HCT116 (cell line): ENCODE results near the gene MGAT4A. TPM values are rescaled to one million over a fixed set of nuclear protein-coding genes. Genes with fewer than 3 reads are reported as not detected.

ENCODE experiments used
- ATAC-seq: fragments of 200-7000 bp; cut with Tn5 transposase; 2 replicates; pipeline ENCODE4 v1.9.1; 2020; ENCODE audit warnings: mild to moderate bottlenecking, moderate library complexity
- BruUV-seq: library from RNA; stranded (reverse); fragments of 400-500 nt; replicated peaks from 2 replicates; lab custom pipeline; 2021; lab: Mats Ljungman, UMichigan
- CTCF ChIA-PET: fragments of 300-600 bp; sonication (Branson Sonifier 250); formaldehyde crosslinking; loops from one replicate; lab custom pipeline; 2021; ENCODE audit warnings: antibody characterized with exemption; lab: Charles Lee
- POLR2A ChIA-PET: fragments of 300-600, 350-600 bp; sonication (Branson Sonifier 250); formaldehyde crosslinking; loops from one replicate; lab custom pipeline; 2021; ENCODE audit warnings: antibody characterized with exemption; lab: Charles Lee
- RAD21 ChIA-PET, 2 experiments: fragments of 300-600 bp; sonication (Branson Sonifier 250); formaldehyde crosslinking; loops; one replicate each; lab custom pipeline; 2023; ENCODE audit warnings: low total read pairs in 2 of 2; ENCODE audit not compliant: uncharacterized antibody in 2 of 2, unreplicated experiment in 2 of 2, low non-redundant PET in 1 of 2; lab: Charles Lee
- DNase-seq: peaks from one replicate; pipeline ENCODE4 v3.0.0-alpha.2; 2010; ENCODE audit warnings: low read depth, low spot score
- H2AFZ ChIP-seq: fragments of 200-600 bp; shearing (Covaris generic), sonication (generic); 2 replicates; pipeline ENCODE4 v1.6.1; 2017; ENCODE audit warnings: low read depth, mixed run types, mixed read lengths, antibody characterized with exemption, low read length; ENCODE audit not compliant: poor library complexity, severe bottlenecking
- H3K27ac ChIP-seq: 2 replicates; pipeline ENCODE4 v1.5.1; 2012; ENCODE audit warnings: low read depth, low read length
- H3K27me3 ChIP-seq: fragments of 200-600 bp; sonication (generic); 2 replicates; pipeline ENCODE4 v1.6.1; 2016; ENCODE audit warnings: mixed run types, low read length, mixed read lengths; ENCODE audit not compliant: insufficient read depth
- H3K36me3 ChIP-seq, 2 experiments: fragments of 200-500 bp in 1 of 2; fragments of 200-600 bp in 1 of 2; sonication (Bioruptor generic) in 1 of 2; sonication (generic) in 1 of 2; 2 replicates each; pipeline versions ENCODE4 v1.5.1 to v1.6.1; 2014 to 2016; ENCODE audit warnings: low read length in 2 of 2, inconsistent platforms in 1 of 2, mixed read lengths in 1 of 2, mixed run types in 1 of 2; ENCODE audit not compliant: insufficient read depth in 2 of 2, control insufficient read depth in 1 of 2
- H3K4me1 ChIP-seq, 2 experiments: fragments of 200-600 bp in 1 of 2; sonication (generic) in 1 of 2; 2 replicates each; pipeline versions ENCODE4 v1.5.1 to v1.6.1; 2012 to 2017; ENCODE audit warnings: low read length in 2 of 2, inconsistent platforms in 1 of 2, mild to moderate bottlenecking in 1 of 2, mixed read lengths in 1 of 2, mixed run types in 1 of 2, moderate library complexity in 1 of 2; ENCODE audit not compliant: insufficient read depth in 2 of 2, control insufficient read depth in 1 of 2
- H3K4me2 ChIP-seq: fragments of 200-600 bp; sonication (generic); 2 replicates; pipeline ENCODE4 v1.6.1; 2017; ENCODE audit warnings: mixed run types, low read length, mixed read lengths
- H3K4me3 ChIP-seq, 2 experiments: fragments of 200-600 bp in 1 of 2; sonication (generic) in 1 of 2; replicated peaks in 1 of 2; 2 replicates each; pipeline ENCODE4 v1.5.1; 2011 to 2016; ENCODE audit warnings: low read length in 2 of 2, control low read depth in 1 of 2, low read depth in 1 of 2, mild to moderate bottlenecking in 1 of 2, mixed read lengths in 1 of 2, mixed run types in 1 of 2
- H3K79me2 ChIP-seq: fragments of 200-600 bp; sonication (generic); 2 replicates; pipeline ENCODE4 v1.6.1; 2017; ENCODE audit warnings: mild to moderate bottlenecking, mixed run types, low read length, moderate library complexity, mixed read lengths; ENCODE audit not compliant: insufficient read depth
- H3K9ac ChIP-seq: fragments of 200-600 bp; sonication (generic); 2 replicates; pipeline ENCODE4 v1.6.1; 2016; ENCODE audit warnings: low read length, mixed read lengths
- H3K9me2 ChIP-seq: fragments of 200-600 bp; sonication (generic), shearing (Covaris generic); 2 replicates; pipeline ENCODE4 v1.6.1; 2017; ENCODE audit warnings: mixed run types, mild to moderate bottlenecking, moderate library complexity; ENCODE audit not compliant: insufficient read depth
- H3K9me3 ChIP-seq, 2 experiments: fragments of 200-500 bp in 1 of 2; fragments of 200-600 bp in 1 of 2; sonication (Bioruptor generic) in 1 of 2; sonication (generic) in 1 of 2; 2 replicates each; pipeline ENCODE4 v1.6.1; 2014 to 2017; ENCODE audit warnings: low read length in 2 of 2, mixed read lengths in 2 of 2, inconsistent platforms in 1 of 2, low read depth in 1 of 2, mild to moderate bottlenecking in 1 of 2, mixed run types in 1 of 2, moderate library complexity in 1 of 2; ENCODE audit not compliant: control insufficient read depth in 1 of 2, insufficient read depth in 1 of 2
- H4K20me1 ChIP-seq: fragments of 200-600 bp; sonication (generic), shearing (Covaris generic); 2 replicates; pipeline ENCODE4 v1.6.1; 2017; ENCODE audit warnings: mixed run types, mild to moderate bottlenecking, moderate library complexity; ENCODE audit not compliant: insufficient read depth
- CBX3 ChIP-seq: IDR thresholded peaks from 2 replicates; pipeline ENCODE4 v1.6.1; 2012; ENCODE audit warnings: low read depth
- CEBPB ChIP-seq: IDR thresholded peaks from 2 replicates; pipeline ENCODE4 v1.6.1; 2012; ENCODE audit warnings: low read depth
- JUND ChIP-seq: IDR thresholded peaks from 2 replicates; pipeline ENCODE4 v1.6.1; 2012
- SIN3A ChIP-seq: IDR thresholded peaks from 2 replicates; pipeline ENCODE4 v1.6.1; 2012; ENCODE audit warnings: low read depth
- SP1 ChIP-seq: IDR thresholded peaks from 2 replicates; pipeline ENCODE4 v1.6.1; 2012; ENCODE audit warnings: low read depth
- SRF ChIP-seq: IDR thresholded peaks from 2 replicates; pipeline ENCODE4 v1.6.1; 2012; ENCODE audit warnings: low read depth
- YY1 ChIP-seq: IDR thresholded peaks from 2 replicates; pipeline ENCODE4 v1.6.1; 2011; ENCODE audit warnings: low read length, low read depth, moderate library complexity, mild to moderate bottlenecking; ENCODE audit not compliant: insufficient replicate concordance; ENCODE audit errors: extremely low read depth
- ZFX ChIP-seq: fragments of 450-650 bp; IDR thresholded peaks from 2 replicates; pipeline ENCODE4 v1.6.1; 2017
- intact Hi-C: fragments of 100-400 bp; cut with micrococcal nuclease; formaldehyde crosslinking; loops from 2 replicates; pipeline ENCODE4 v1.10.0; 2022
- total RNA-seq: library from RNA; stranded (reverse); gene quantifications from one replicate; pipeline ENCODE4 v1.2.1, GENCODE V29; 2021; ENCODE audit not compliant: unreplicated experiment
- TF ChIP-seq, protein P1 (sequence below): IDR thresholded peaks from 2 replicates; pipeline ENCODE4 v1.6.1; 2012
- TF ChIP-seq, protein P2 (sequence below): IDR thresholded peaks from 2 replicates; pipeline ENCODE4 v1.6.1; 2012
- TF ChIP-seq, protein P3 (sequence below): IDR thresholded peaks from 2 replicates; pipeline ENCODE4 v1.6.1; 2011; ENCODE audit warnings: mild to moderate bottlenecking, low read length, moderate library complexity; ENCODE audit not compliant: insufficient replicate concordance; ENCODE audit errors: extremely low read depth

The MGAT4A gene
- total RNA-seq, 1 experiment from 2014 or later: 10.2 TPM

DNA sequence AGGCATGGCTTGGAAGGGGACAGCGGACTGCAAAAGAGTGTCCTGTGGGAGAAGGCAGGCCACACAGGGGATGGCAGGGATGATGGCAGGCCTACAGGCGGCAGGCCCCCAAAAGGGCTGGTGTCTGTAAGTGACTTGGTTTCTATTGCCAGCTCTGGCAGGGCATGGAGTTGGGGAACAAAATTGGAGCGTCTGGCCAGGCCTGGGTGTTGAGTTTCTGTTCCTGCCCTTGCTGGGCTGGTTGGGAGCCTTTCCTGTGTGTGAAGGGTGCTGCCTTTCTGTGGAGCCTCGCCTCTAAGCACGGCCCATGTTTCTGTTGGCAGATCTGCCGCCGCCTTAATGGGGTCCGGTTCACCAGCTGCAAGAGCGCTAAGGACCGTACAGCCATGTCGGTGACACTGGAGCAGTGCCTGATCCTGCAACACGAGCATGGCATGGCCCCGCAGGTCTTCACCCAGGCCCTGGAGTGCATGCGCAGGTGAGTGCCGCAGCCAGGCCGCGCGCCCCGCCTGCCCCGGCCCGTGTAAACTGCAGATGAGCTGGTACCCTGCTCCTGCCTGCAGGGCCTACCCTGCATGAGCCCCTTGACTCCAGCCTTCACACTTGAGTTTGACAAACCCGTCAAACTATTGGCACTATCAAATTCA lies 154.1 kb downstream of the MGAT4A start:
- ATAC-seq: no peak
- H3K9me3 ChIP-seq: no peaks in the 10 kb centered on the region
- DNase-seq: no peak
- no peak overlapping the region for H3K4me3 ChIP-seq
- H3K36me3 ChIP-seq: no peaks in the 10 kb centered on the region
- POLR2A ChIA-PET: no interaction called here
- TF ChIP-seq ZFX: no peak
- no peak for TF ChIP-seq CEBPB
- no peak for TF ChIP-seq SIN3A
- no peak for TF ChIP-seq SRF
- TF ChIP-seq SP1: no peak
- TF ChIP-seq, protein P1, sequence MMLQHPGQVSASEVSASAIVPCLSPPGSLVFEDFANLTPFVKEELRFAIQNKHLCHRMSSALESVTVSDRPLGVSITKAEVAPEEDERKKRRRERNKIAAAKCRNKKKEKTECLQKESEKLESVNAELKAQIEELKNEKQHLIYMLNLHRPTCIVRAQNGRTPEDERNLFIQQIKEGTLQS: no peak
- TF ChIP-seq, protein P2, sequence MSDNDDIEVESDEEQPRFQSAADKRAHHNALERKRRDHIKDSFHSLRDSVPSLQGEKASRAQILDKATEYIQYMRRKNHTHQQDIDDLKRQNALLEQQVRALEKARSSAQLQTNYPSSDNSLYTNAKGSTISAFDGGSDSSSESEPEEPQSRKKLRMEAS: no peak
- TF ChIP-seq YY1: no peak
- TF ChIP-seq CBX3: no peak
- no peak for TF ChIP-seq JUND
- TF ChIP-seq, protein P3, sequence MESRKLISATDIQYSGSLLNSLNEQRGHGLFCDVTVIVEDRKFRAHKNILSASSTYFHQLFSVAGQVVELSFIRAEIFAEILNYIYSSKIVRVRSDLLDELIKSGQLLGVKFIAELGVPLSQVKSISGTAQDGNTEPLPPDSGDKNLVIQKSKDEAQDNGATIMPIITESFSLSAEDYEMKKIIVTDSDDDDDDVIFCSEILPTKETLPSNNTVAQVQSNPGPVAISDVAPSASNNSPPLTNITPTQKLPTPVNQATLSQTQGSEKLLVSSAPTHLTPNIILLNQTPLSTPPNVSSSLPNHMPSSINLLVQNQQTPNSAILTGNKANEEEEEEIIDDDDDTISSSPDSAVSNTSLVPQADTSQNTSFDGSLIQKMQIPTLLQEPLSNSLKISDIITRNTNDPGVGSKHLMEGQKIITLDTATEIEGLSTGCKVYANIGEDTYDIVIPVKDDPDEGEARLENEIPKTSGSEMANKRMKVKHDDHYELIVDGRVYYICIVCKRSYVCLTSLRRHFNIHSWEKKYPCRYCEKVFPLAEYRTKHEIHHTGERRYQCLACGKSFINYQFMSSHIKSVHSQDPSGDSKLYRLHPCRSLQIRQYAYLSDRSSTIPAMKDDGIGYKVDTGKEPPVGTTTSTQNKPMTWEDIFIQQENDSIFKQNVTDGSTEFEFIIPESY: no peak
- no peak overlapping the region for H3K27ac ChIP-seq
- no peak overlapping the region for H2AFZ ChIP-seq
- RAD21 ChIA-PET: no interaction called here
- no peak overlapping the region for H3K9ac ChIP-seq
- H3K4me1 ChIP-seq: no peaks in the 10 kb centered on the region
- intact Hi-C loops: no loop called here
- BruUV-seq: no TSS peak
- H3K4me2 ChIP-seq: no peak overlapping the region
- H3K9me2 ChIP-seq: no peaks in the 10 kb centered on the region
- H4K20me1 ChIP-seq: no peaks in the 10 kb centered on the region
- H3K27me3 ChIP-seq: no peaks in the 10 kb centered on the region
- no peaks in the 10 kb centered on the region for H3K79me2 ChIP-seq
- CTCF ChIA-PET: interaction anchor here (1.2 kb wide), 1 partner anchor 10 kb away, joined by 3 read pairs; no protein-coding TSS in a partner anchor
